ENCODE results near the gene TTLL11.

The TTLL11 gene, protein sequence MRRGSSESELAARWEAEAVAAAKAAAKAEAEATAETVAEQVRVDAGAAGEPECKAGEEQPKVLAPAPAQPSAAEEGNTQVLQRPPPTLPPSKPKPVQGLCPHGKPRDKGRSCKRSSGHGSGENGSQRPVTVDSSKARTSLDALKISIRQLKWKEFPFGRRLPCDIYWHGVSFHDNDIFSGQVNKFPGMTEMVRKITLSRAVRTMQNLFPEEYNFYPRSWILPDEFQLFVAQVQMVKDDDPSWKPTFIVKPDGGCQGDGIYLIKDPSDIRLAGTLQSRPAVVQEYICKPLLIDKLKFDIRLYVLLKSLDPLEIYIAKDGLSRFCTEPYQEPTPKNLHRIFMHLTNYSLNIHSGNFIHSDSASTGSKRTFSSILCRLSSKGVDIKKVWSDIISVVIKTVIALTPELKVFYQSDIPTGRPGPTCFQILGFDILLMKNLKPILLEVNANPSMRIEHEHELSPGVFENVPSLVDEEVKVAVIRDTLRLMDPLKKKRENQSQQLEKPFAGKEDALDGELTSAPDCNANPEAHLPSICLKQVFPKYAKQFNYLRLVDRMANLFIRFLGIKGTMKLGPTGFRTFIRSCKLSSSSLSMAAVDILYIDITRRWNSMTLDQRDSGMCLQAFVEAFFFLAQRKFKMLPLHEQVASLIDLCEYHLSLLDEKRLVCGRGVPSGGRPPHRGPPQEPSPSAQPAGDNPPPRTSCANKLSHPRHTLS

DNA sequence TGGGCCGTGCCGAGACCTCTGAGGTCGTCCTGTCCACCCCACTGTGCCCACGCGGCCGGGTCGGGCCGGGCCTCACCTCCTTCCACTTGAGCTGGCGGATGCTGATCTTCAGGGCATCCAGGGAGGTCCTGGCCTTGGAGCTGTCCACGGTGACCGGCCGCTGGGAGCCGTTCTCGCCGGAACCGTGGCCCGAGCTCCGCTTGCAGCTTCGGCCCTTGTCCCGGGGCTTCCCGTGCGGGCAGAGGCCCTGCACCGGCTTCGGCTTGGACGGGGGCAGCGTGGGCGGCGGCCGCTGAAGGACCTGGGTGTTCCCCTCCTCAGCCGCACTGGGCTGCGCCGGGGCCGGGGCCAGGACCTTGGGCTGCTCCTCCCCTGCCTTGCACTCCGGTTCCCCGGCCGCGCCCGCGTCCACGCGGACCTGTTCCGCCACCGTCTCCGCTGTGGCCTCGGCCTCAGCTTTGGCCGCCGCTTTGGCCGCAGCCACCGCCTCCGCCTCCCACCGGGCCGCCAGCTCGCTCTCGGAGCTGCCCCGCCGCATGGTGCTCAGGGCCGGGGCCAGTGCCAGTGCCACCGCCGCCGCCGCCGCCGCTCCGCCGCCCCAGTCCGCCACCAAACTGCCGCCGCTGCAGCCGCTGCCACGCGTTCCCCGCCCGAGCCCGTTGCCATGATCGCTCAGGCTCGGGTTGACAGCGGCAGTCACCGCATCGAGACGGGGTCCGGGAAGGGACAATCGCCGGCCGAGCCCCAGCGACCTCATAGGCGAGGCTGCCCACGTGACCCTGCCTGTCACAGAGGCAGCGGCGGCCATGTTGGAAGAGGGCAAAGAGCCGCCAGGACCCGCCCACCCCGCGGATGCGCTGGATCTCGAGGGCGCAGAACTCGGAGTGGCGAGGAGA is at the start of gene TTLL11:
Gene TTLL11 (minus strand): TSS at position 698 of the 896 bp plus-strand sequence. CDS start 160 bp downstream, at position 538.
- peak; percentile 98 for DNase-seq

DNA sequence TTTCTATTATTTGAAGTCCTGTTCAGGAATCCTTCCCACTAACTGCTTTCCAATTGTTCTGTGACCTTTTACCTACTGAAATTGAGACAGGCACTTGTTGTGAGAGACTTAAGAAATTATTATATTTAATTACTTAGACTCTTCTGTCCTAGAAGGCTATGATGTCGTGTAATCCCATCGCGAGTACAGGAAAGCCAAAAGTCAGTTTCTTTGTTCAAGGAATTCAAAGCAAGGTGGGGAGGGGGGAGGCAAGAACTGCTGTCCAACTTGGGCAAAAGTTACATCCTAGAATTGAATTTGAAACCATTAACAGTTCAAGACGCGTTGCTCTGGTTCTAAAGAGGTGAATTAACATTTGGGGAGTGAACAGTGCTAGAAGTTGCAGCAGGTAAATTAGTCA is 48.6 kb upstream of the TTLL11 start:
- no peak for DNase-seq

DNA sequence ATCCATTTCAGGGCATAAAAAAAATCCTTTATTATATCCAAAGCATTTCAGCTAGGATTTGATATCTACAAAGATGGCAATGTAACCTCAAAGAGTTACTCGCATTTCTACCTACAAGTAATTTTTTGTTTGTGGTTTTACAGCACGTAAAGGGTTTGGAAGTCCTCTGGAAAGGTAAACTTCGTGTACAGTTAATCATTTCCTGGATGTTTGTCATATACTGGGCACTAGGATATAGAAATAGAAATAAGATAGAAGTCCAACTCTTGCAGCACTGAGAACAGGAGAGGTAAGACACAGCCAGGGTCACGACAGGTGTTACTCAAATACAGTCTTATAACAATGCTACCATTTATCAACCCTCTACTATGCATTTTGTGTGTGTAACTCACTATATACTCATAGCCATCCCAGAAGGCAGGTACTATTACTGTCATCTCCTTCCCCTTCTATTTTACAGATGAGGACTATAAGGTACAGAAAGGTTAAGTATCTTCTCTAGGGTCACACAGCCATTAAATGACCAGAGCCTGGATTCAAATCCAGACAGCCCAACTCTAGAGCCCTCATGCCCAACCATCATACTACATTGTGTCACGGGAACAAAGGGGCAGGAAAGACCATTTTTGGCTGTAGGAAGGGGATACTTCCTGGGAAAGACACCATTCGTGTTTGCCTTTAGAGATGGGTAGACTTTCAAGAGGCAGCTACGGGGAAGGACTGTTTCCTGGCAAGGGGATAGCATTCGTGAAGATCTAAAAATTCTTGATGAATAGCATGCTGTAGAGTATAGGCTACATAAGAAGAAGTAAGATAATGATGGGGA is 47.5 kb upstream of the TTLL11 start:
- DNase-seq = no peak

DNA sequence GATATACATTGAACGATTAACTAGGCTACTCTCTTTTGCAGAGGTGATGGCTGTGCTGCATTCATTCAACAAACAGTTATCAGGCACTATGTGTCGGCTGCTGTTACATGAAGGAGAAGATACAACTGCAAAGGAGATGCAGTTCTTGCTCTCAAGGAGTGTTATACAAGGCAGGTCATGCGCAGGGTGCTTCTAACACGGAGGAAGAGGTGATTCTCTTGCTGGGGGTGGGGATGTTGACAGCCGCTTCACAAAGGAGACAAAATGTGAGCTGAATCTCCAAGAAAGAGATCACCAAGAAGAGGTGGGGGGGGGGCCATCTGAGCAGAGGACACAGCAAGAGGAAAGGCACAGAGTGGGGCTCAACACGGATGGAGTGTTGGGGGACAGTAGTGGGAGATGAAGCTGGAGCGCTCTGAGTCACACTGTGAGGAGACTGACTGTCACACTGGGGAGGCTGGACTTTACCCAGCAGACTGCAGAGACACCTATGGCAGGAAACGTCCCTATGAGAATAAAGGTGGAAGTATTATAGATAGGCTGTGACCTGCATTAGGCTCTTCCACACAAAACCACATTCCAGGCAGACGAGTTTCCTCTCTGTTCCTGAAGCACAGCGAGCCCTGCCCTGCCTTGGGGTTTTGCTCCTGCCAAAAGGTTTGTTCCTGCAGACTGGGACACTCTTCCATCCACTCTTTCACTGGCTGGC is 45.6 kb upstream of the TTLL11 start:
- no peak for DNase-seq

DNA sequence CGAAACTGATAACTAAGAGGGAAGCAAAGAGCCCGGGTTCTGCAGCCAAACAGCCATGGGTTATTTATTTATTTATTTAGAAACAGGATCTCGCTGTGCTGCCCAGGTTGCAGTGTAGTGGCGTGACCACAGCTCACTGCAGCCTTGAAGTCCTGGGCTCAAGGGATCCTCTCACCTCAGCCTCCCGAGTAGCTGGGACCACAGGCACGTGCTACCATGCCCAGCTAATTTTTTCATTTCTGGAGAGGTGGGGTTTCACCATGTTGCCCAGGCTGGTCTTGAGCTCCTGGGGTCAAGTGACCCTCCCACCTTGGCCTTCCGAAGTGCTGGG is 42.4 kb upstream of the TTLL11 start:
- no peak for DNase-seq

DNA sequence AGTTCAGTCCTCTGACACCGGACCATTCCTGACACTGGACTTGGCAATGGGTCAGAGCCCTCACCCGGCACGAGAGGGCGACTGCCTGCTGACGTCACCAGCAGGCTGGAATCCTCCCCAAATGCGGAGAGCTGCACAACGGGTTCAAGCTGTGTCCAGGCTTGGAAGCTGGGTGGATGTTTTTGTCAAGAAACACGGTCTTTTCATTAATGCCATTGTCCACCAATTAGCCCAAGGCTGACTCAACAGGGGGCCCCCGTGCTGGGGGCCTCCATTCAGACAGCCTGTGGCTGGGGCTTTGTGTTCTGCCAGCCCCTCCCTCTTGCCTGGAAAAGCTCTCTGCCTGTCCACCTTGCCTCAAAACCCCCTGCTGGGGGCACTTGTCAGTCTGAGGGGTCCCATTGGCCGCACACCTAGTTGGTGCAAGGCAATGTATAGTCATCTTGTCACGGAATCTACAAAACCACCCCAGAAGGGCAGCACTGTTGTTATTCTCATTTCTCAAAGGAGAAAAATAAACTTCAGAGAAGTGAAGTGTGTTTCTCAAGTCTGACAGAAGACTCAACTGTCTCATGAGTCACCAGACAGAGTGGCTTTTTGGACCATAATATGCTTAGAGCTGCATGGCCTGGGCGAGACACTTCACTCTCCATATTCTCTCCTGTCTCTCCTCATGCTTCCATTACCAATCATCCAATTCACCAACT is 41.9 kb upstream of the TTLL11 start:
- DNase-seq = no peak

DNA sequence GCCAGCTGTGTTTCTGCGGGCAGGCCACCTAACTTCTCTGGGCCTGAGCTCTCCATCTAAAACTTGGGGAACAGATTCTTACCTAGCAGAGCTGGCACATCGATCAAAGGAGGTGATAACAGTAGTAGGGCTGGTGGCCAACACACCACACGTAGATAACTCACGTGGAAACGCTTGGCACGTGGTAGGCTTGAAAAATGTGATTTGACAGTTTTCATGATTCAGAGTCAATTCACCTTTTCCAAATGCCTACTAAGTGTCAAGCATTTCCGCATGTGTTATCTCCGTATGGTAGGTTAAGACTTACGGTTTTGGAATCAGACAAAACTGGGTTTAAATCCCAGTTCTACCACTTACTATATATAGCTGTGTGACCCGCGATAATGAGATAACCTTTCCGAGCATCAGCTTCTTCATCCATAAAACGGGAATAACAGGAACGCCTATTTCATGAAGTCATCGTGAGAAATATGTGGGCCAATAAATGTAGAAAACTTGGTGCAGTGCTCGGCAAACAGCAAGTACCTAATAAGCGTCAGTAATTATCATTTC is 41.0 kb upstream of the TTLL11 start:
- DNase-seq = no peak

DNA sequence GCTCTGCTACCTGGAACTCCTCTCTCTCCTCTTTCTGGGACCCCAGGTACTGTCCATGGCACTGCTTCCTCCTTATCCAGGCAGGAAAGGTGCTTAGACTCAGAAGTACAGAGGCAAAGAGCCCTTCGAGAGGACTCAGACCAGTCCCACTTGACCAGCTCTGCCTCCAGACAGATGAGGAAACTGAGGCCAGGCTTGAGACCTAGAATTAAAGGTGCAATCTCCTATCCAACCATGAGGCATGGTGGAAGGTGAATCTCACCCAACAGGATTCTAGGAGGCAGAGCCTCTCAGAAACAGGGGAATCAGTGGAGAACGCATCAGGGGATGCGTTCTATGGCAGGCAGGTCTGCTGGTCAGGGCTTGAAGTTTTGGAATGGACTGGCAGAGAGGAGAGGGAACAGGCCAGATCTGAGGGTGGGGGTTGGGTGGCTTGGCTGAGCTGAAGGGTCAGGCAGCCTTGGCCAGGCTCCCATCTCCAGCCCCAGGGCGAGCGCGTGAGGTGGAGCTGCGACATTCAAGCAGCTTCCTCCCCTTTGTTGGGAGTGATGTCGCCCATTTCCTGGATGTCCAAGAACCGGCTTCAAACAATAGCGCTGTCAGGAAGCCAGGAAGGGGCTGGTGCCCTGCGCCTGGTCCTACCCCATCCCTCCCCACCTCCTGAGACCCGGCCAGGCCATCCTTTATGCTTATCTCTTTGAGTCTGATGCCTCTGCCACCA is 40.3 kb upstream of the TTLL11 start:
- DNase-seq = no peak

DNA sequence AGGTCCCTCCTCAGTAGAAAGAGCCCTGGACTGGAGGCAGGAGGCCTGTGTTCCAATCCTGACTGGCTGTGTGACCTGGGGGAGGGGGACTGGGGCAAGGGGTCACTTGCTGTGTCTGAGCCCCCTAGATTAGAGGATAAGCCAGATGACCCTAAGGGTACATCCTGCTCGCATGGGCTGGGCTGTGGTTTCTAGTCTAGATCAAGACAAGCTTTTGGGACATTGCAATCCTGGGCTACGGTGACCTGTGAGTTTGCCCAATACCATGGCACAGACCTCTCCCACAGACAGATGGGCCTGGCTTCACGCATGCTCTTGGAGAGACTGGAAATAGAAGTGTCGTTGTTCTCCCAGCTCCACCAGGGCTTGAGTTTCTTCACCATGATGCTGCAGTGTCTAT is 39.4 kb upstream of the TTLL11 start:
- DNase-seq = no peak

DNA sequence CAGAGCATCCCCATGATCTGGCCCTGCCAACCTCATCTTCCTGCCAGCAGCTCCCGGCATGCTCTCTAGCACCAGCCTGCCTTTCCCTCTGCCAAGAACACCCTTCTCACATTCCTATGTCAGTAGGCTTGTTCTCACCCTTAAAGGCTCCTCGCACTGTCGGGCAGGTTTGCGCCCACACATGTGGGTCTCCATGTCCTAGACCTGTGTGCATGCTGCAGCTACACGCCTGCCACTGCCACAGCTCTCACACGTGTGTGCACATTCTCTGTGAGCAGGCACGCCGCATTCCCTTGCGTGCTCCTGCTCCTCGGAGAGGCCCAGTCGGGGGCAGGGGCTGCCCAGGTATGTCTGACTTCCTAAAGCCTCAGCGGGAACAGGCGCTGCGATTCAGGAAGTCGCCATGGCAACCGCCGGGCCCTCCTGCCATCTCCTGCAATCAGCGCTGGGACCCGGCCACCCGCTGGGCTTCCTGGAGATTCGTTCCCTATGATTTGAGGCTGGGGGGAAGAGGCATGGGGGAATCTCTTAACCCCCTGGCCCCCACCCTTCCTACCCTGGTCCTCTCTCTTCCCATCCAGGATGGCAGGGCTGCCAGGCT is 38.4 kb upstream of the TTLL11 start:
- DNase-seq = no peak

DNA sequence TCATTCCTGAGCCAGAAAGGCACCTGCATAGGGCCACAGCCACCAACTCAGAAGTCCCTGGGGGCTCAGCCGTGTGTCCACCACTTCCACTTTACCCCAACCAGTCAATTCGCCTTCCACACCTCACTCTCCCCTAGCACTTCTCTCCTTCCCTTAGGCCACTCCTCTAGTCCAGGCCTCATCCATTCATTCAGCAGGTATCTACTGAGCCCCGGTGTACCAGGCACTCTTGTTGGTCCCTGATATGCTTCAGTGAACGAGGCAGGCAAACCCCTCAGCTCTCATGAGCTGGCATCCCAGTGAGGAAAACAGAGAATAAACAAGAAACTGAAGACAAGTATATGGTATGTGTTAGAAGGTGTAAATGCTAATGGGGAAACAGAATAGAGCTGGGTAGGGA is 37.7 kb upstream of the TTLL11 start:
- DNase-seq = no peak

DNA sequence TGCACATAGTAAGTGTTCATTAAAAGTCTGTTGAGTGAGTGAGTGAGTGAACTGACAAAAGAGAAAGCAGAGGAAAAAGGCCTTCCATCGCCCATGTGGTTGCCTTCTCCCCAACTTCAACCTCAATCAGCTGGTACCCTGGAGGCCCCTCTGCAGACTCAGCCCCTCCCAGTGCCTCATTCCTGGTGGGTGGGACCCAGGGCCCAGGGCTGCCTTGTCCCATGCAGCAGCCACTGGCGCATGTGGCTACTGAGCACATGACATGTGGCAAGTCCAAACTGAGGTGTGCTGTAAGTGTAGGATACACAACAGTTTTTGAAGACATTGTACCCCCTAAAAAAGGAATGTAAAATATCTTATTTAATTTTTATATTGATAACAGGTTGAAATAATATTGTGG is 36.9 kb upstream of the TTLL11 start:
- no peak for DNase-seq

DNA sequence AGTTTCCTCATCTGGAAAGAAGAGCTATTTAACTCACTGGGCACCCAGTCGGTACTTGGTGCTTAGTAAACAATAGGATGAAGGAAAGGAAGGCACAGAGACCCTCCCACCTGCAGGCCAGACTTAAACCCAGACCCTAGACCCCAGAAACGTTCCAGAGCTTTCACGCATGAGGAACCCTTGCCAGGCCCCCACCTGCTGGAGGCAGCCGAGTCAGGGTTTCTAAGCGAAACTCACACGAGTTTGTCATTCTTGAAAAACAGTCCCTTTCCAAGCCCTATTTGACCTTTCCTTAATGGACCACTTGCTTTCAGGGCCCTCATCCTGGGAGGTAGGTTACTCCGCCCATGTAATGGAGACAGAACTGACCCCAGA is 35.8 kb upstream of the TTLL11 start:
- DNase-seq = no peak

DNA sequence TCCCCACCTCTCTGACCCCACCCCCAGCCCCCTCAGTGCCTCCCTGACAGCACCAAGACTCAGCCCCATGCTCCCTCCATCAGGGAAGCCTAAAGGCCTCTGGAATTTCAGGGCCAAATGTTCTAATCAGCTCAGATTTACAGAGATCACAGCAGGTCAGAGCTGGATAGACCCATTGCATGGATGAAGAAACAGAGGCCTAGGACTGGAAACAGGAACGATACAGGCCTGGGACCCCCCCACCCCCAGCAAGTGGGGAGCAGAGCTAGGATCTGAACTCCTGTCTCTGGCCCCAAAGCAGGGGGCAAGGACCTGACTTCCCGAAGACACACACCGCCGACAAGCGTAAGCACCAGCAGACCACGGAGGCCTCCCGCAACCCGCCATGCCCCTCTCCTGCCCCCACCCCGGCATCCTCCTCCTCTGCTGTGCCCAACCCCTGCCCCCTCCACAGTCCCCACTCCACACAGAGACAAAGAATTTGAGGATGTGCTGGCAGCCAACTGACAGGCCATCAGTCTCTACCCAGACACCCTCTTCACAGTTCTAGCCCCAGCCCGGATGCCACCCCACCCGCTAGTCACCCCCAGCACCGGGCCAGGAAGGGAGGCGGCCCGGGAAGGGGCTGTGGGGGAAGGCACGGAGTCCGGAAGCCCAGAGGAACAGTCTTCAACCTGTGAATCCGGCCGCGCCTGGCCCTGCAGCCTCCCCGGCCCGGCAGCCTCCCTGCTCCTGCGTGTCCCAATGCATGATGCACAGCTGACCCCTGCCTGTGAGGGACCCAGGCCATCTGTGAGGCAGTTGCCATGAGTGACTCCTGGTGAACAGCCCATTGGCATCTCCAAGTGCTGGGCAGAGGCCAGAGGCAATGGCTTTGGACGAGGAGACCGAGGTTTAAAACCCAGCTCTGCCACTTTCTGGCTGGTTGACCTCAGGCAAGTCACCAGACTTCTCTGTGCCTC is 35.2 kb upstream of the TTLL11 start:
- DNase-seq = no peak

DNA sequence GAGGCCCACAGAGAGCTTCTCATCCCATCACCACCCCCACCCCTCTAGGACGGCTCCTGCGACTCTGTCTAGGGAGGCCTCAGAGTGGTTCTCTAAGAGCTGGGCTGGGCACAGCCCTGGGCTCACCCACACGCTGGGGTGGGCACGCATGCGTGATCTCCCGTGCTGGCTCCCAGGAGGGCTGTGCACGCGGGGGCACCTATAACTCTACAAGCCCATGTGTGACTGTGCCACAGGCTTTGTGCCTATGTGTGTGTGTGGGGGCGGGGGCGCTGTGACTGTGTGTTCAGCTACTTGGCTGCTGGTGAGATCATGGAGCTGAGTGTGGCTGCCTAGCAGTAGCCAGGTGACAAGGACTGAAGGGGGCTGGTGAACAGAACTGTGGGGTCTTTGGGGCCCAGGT is 34.3 kb upstream of the TTLL11 start:
- no peak for DNase-seq

DNA sequence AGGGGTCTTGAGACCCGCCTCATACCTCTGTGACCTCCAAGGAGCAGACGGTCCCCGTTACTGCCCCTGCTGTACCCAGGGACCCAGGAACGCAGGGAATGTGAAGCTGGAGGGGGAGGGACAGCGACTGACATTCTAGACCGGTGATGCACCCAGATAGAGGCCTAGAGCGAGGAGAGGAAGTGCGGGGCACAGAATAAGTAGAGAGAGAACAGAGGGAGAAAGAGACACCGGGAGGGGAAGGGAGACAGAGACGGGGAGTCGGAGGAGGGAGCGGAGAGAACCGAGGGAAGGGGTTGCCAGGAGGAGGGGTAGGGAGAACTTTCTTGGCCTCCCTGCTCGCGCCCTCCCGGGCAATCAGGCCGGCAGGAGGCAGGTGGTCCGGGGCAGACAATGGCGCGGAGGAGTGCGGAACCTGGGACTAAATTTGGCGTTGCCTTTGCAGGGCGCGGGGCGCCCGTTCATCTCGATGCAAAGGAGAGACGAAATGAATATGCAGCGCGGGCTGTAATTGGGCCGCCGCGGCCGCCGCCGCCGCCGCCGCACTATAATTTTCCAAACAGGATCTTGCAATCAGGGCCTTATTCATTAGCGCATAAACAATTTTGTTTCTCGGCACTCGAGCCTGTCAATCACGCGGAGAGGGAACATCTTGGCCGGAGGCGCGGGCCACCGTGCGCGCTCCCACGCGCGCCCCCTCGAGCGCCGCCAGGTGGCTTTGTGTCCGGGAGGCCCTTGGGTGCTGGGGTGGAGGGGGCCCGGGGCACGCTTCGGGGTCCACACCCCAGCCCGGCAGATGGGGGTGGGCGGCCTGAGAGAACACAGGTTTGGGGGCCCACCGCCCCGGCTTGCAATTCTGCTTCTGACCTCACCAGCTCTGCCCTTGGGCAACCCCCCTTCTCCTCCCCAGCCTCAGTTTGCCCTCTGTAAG is 33.5 kb upstream of the TTLL11 start:
- DNase-seq = peak; percentile 24

DNA sequence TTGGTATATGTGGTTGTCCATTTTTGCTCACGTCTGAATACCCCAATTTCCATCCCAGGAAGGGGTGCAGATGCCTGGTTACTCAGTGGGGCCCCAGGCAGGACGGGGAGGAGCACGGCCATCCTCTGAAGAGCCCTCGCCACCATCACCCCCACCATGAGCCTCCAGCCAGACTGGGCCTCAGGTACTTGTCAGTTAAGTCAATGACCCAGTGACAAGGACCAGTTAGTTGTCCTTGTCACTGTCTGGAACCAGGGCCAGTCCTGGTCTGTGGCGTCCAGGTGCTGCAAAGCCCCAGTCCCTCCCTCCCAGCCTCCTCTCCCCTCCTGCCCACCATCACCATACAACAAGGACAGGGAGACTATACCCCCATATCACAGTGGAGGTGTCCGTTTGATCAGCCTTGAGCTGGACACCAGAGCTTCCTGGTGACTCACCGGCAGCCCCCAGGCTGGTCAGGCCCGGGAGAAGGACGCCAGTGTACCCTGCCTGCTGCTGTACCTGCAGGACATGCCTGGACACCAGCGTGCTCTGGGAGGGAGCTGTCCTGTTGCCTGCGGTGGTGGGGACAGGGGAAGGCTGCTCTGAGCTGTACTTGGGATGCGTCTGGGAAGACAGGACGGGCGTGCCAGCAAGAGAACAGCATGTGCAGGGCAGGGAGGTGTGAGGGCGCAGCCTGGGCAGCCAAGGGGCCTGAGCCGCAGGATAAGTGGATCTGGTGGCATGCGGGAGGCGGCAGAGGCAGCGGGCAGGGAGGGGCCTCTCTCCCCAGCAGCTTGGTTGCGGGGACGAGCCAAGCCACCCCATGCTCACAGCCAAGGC is 32.6 kb upstream of the TTLL11 start:
- DNase-seq = no peak
